H9 (cell line): Measurements from ENCODE around the gene TMEM91. TPM values are rescaled to one million over a fixed set of nuclear protein-coding genes. Genes with fewer than 3 reads are reported as not detected.

Source experiments
- DNase-seq: peaks from one replicate; pipeline ENCODE4 v3.0.0-alpha.2; 2017
- H2AFZ ChIP-seq: one replicate; pipeline ENCODE4 v1.6.1; 2013; ENCODE audit warnings: mild to moderate bottlenecking, low read length, control low read depth, moderate library complexity
- H2AK5ac ChIP-seq: 2 replicates; pipeline ENCODE4 v1.6.1; 2013; ENCODE audit warnings: low read length, control low read depth, mixed read lengths; ENCODE audit not compliant: insufficient read length
- H2BK120ac ChIP-seq: one replicate; pipeline ENCODE4 v1.6.1; 2013; ENCODE audit warnings: low read depth, mild to moderate bottlenecking, low read length, control low read depth, inconsistent platforms; ENCODE audit not compliant: poor library complexity, severe bottlenecking
- H2BK12ac ChIP-seq: 2 replicates; pipeline ENCODE4 v1.6.1; 2013; ENCODE audit warnings: low read length, control low read depth, mixed read lengths, low read depth; ENCODE audit not compliant: insufficient read length
- H2BK15ac ChIP-seq: 2 replicates; pipeline ENCODE4 v1.6.1; 2013; ENCODE audit warnings: low read depth, low read length, control low read depth
- H2BK20ac ChIP-seq: one replicate; pipeline ENCODE4 v1.6.1; 2013; ENCODE audit warnings: low read depth, mild to moderate bottlenecking, low read length, control low read depth, inconsistent platforms; ENCODE audit not compliant: poor library complexity, severe bottlenecking
- H2BK5ac ChIP-seq: 2 replicates; pipeline ENCODE4 v1.6.1; 2013; ENCODE audit warnings: low read length, control low read depth, mixed read lengths; ENCODE audit not compliant: insufficient read length
- H3K14ac ChIP-seq: 2 replicates; pipeline ENCODE4 v1.6.1; 2013; ENCODE audit warnings: low read length, control low read depth; ENCODE audit not compliant: insufficient read depth
- H3K18ac ChIP-seq: 2 replicates; pipeline ENCODE4 v1.6.1; 2013; ENCODE audit warnings: low read depth, mild to moderate bottlenecking, mixed read lengths, low read length, control low read depth; ENCODE audit not compliant: insufficient read length
- H3K23ac ChIP-seq: 2 replicates; pipeline ENCODE4 v1.6.1; 2013; ENCODE audit warnings: low read length, control low read depth, mixed read lengths, low read depth; ENCODE audit not compliant: insufficient read length
- H3K23me2 ChIP-seq: 2 replicates; pipeline ENCODE4 v1.6.1; 2013; ENCODE audit warnings: low read depth, mild to moderate bottlenecking, mixed read lengths, low read length, control low read depth; ENCODE audit not compliant: insufficient read length, poor library complexity, severe bottlenecking
- H3K27ac ChIP-seq: 2 replicates; pipeline ENCODE4 v1.5.1; 2013; ENCODE audit warnings: low read length, control low read depth, mixed read lengths, low read depth; ENCODE audit not compliant: insufficient read length
- H3K27me3 ChIP-seq: 2 replicates; pipeline ENCODE4 v1.6.1; 2013; ENCODE audit warnings: low read length, control low read depth, inconsistent platforms; ENCODE audit not compliant: insufficient read depth
- H3K4ac ChIP-seq: 2 replicates; pipeline ENCODE4 v1.6.1; 2013; ENCODE audit warnings: low read depth, mild to moderate bottlenecking, control low read depth, inconsistent platforms, low read length, moderate library complexity
- H3K4me1 ChIP-seq: 2 replicates; pipeline ENCODE4 v1.6.1; 2013; ENCODE audit warnings: low read length, control low read depth, inconsistent platforms; ENCODE audit not compliant: insufficient read depth
- H3K4me2 ChIP-seq: 2 replicates; pipeline ENCODE4 v1.6.1; 2013; ENCODE audit warnings: low read length, control low read depth, mixed read lengths; ENCODE audit not compliant: insufficient read length, insufficient read depth
- H3K56ac ChIP-seq: 2 replicates; pipeline ENCODE4 v1.6.1; 2013; ENCODE audit warnings: low read depth, mild to moderate bottlenecking, mixed read lengths, low read length, control low read depth; ENCODE audit not compliant: insufficient read length
- H3K79me1 ChIP-seq: 2 replicates; pipeline ENCODE4 v1.6.1; 2013; ENCODE audit warnings: low read depth, mild to moderate bottlenecking, moderate library complexity, low read length, control low read depth, inconsistent platforms; ENCODE audit not compliant: insufficient read depth, poor library complexity, severe bottlenecking
- H3K79me2 ChIP-seq: 2 replicates; pipeline ENCODE4 v1.6.1; 2013; ENCODE audit warnings: low read length, control low read depth, inconsistent platforms; ENCODE audit not compliant: insufficient read depth
- H3K9ac ChIP-seq: 2 replicates; pipeline ENCODE4 v1.6.1; 2013; ENCODE audit warnings: low read length, control low read depth, mixed read lengths; ENCODE audit not compliant: insufficient read length; ENCODE audit errors: extremely low read depth
- H3K9me3 ChIP-seq: one replicate; pipeline ENCODE4 v1.6.1; 2013; ENCODE audit warnings: low read depth, low read length, inconsistent platforms; ENCODE audit not compliant: control insufficient read depth
- H3T11ph ChIP-seq: one replicate; pipeline ENCODE4 v1.6.1; 2013; ENCODE audit warnings: mild to moderate bottlenecking, low read length, control low read depth, inconsistent platforms
- H4K20me1 ChIP-seq: one replicate; pipeline ENCODE4 v1.6.1; 2013; ENCODE audit not compliant: control insufficient read depth, insufficient read length, insufficient read depth
- H4K5ac ChIP-seq: 2 replicates; pipeline ENCODE4 v1.6.1; 2013; ENCODE audit warnings: low read depth, mild to moderate bottlenecking, mixed read lengths, low read length, control low read depth; ENCODE audit not compliant: insufficient read length
- H4K8ac ChIP-seq: replicated peaks from 2 replicates; pipeline ENCODE4 v1.6.1; 2013; ENCODE audit warnings: low read length, control low read depth, mixed read lengths, low read depth; ENCODE audit not compliant: insufficient read length
- H4K91ac ChIP-seq: 2 replicates; pipeline ENCODE4 v1.6.1; 2013; ENCODE audit warnings: low read depth, mild to moderate bottlenecking, moderate library complexity, mixed read lengths, low read length, control low read depth; ENCODE audit not compliant: insufficient read length
- H3K27ac Mint-ChIP-seq, 3 experiments: 2 replicates in 2 of 3; 3 replicates in 1 of 3; pipeline ENCODE4 v1.8.0; 2020 to 2021; ENCODE audit warnings: mixed read lengths in 3 of 3, mild to moderate bottlenecking in 1 of 3, moderate library complexity in 1 of 3
- H3K27me3 Mint-ChIP-seq: 2 replicates; pipeline ENCODE4 v1.8.0; 2021; ENCODE audit warnings: low read depth, mild to moderate bottlenecking, moderate library complexity, mixed read lengths
- H3K36me3 Mint-ChIP-seq, 3 experiments: 2 replicates in 2 of 3; 3 replicates in 1 of 3; pipeline ENCODE4 v1.8.0; 2020 to 2021; ENCODE audit warnings: low read depth in 3 of 3, mixed read lengths in 3 of 3; ENCODE audit not compliant: insufficient read depth in 1 of 3
- H3K4me1 Mint-ChIP-seq, 2 experiments: 2 replicates each; pipeline ENCODE4 v1.8.0; 2020; ENCODE audit warnings: mixed read lengths in 2 of 2
- H3K4me3 Mint-ChIP-seq, 2 experiments: 2 replicates in 1 of 2; 3 replicates in 1 of 2; pipeline ENCODE4 v1.8.0; 2020 to 2021; ENCODE audit warnings: mild to moderate bottlenecking in 2 of 2, mixed read lengths in 2 of 2, moderate library complexity in 1 of 2
- H3K9me3 Mint-ChIP-seq, 2 experiments: 2 replicates in 1 of 2; 3 replicates in 1 of 2; pipeline ENCODE4 v1.8.0; 2020; ENCODE audit warnings: mild to moderate bottlenecking in 2 of 2, mixed read lengths in 2 of 2, moderate library complexity in 1 of 2
- WGBS: extraction: QIAGEN DNeasy Blood & Tissue Kit; methylation state at CpG from one replicate; pipeline ENCODE4 v1.1.7; 2013; ENCODE audit warnings: missing lambda C conversion rate, low lambda C conversion rate, mixed read lengths; ENCODE audit not compliant: insufficient read length; ENCODE audit errors: extremely low coverage; 5-methylcytosine and 5-hydroxymethylcytosine counted together
- total RNA-seq: library from RNA; stranded (reverse); gene quantifications from 2 replicates; pipeline ENCODE4 v1.2.1, GENCODE V29; 2021
- TF ChIP-seq, protein P1 (sequence below): fragments of 200-600 bp; sonication (generic); conservative IDR thresholded peaks from 3 replicates; pipeline ENCODE4 v1.8.0; 2021; ENCODE audit warnings: antibody characterized with exemption, mild to moderate bottlenecking

Gene TMEM91
- total RNA-seq, 1 experiment from 2014 or later: 5.7 TPM

DNA sequence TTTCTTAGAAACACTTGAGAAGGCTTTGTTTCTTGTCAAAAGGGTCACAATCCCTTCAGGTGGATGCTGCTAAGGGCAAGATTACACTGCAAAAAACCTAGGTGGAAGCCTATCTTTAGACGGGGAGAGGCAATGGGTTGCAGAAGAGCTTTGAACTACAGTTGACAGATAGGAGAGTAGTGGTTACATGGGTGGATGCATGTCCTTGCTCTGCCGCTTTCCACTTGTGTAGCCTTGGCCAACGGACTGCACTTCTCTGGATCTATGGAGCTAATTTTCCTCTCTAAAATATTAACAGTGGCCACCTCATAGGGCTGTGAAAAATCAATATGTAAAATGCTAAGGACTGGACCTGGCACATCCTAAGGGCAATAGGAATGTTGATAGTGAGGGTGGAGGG lies 22.3 kb downstream of the TMEM91 start:
- no peaks in the 10 kb centered on the region; the same call in 1 of the 2 replicates for H3K27me3 Mint-ChIP-seq
- Histone ChIP-seq H2BK20ac (no peak overlapping the region), H2BK5ac (no peak overlapping the region), H2BK120ac (no peak overlapping the region), H3K4me1 (no peaks in the 10 kb centered on the region), H3K79me1 (peaks cover 6% of the 10 kb centered on the region), H3K23ac (no peak overlapping the region), H4K5ac (no peak overlapping the region), H3K9ac (peak overlapping the region; percentile 97), H3K79me2 (no peaks in the 10 kb centered on the region), H2BK12ac (no peak overlapping the region), H4K20me1 (no peaks in the 10 kb centered on the region), H2AK5ac (no peak overlapping the region), H3T11ph (no peak overlapping the region), H3K4ac (no peak overlapping the region), H3K56ac (no peak overlapping the region), H4K91ac (no peak overlapping the region), H4K8ac (no peak overlapping the region), H3K27ac (no peak overlapping the region), H3K4me2 (peak overlapping the region; percentile 83), H3K18ac (no peak overlapping the region), H2AFZ (no peak overlapping the region), H3K27me3 (no peaks in the 10 kb centered on the region), H2BK15ac (no peak overlapping the region), H3K23me2 (peaks cover 9% of the 10 kb centered on the region), H3K9me3 (no peaks in the 10 kb centered on the region), H3K14ac (no peak overlapping the region)
- no peak for DNase-seq
- peaks cover 0 to 12% (median 0%) of the 10 kb centered on the region in 3 experiments; a peak in 4 of 7 replicates for H3K36me3 Mint-ChIP-seq
- TF ChIP-seq, protein P1, sequence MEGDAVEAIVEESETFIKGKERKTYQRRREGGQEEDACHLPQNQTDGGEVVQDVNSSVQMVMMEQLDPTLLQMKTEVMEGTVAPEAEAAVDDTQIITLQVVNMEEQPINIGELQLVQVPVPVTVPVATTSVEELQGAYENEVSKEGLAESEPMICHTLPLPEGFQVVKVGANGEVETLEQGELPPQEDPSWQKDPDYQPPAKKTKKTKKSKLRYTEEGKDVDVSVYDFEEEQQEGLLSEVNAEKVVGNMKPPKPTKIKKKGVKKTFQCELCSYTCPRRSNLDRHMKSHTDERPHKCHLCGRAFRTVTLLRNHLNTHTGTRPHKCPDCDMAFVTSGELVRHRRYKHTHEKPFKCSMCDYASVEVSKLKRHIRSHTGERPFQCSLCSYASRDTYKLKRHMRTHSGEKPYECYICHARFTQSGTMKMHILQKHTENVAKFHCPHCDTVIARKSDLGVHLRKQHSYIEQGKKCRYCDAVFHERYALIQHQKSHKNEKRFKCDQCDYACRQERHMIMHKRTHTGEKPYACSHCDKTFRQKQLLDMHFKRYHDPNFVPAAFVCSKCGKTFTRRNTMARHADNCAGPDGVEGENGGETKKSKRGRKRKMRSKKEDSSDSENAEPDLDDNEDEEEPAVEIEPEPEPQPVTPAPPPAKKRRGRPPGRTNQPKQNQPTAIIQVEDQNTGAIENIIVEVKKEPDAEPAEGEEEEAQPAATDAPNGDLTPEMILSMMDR: no peak
- peak overlapping the region; percentile 14 to 100 (median 88); a peak in 5 of 7 replicates for H3K27ac Mint-ChIP-seq
- no CpG with 5 or more reads among the region's 3 CpGs for WGBS
- H3K9me3 Mint-ChIP-seq: no peaks in the 10 kb centered on the region; a peak in 1 of 5 replicates
- peak overlapping the region; percentile 98 to 99 for H3K4me3 Mint-ChIP-seq
- peaks cover 21 to 24% of the 10 kb centered on the region in 2 experiments for H3K4me1 Mint-ChIP-seq
